B cell (primary cell): Measurements from ENCODE around the gene PRTFDC1.

ENCODE experiments used
- EZH2 ChIP-seq: IDR thresholded peaks from 2 replicates; pipeline ENCODE4 v1.6.1; 2012; ENCODE audit warnings: borderline replicate concordance, low read depth, mild to moderate bottlenecking, moderate library complexity, low read length; ENCODE audit not compliant: insufficient read depth, poor library complexity, severe bottlenecking
- TF ChIP-seq, protein P1 (sequence below): fragments of 200-600 bp; IDR thresholded peaks from one replicate; pipeline ENCODE4 v1.8.0; 2022; ENCODE audit warnings: antibody characterized with exemption, mild to moderate bottlenecking

DNA sequence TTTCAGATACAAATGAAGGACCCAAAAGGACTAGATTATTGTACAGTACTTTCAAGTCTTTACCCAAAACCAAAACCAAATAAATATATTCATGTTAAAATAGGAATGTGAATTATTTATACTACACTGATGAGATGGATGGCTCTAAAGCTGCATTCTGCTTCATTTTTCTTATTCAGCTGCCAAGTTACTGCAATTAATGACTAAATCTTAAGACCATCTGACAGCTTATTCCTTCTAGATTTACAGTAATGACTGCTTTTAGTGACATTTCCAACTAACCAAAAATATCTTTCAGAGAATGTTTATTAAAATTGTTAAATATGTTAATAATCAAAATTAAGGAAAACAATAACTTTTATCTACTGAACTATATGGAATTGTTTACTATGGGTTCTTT is 42.7 kb upstream of the PRTFDC1 start:
- TF ChIP-seq, protein P1, sequence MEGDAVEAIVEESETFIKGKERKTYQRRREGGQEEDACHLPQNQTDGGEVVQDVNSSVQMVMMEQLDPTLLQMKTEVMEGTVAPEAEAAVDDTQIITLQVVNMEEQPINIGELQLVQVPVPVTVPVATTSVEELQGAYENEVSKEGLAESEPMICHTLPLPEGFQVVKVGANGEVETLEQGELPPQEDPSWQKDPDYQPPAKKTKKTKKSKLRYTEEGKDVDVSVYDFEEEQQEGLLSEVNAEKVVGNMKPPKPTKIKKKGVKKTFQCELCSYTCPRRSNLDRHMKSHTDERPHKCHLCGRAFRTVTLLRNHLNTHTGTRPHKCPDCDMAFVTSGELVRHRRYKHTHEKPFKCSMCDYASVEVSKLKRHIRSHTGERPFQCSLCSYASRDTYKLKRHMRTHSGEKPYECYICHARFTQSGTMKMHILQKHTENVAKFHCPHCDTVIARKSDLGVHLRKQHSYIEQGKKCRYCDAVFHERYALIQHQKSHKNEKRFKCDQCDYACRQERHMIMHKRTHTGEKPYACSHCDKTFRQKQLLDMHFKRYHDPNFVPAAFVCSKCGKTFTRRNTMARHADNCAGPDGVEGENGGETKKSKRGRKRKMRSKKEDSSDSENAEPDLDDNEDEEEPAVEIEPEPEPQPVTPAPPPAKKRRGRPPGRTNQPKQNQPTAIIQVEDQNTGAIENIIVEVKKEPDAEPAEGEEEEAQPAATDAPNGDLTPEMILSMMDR = no peak
- no peak for TF ChIP-seq EZH2
